Lung (tissue), 12 donors: Measurements from ENCODE around the gene F2. TPM values are rescaled to one million over a fixed set of nuclear protein-coding genes. Genes with fewer than 3 reads are reported as not detected.

Source experiments
- ATAC-seq: fragments of 200-7000 bp; cut with Tn5 transposase; one replicate; pipeline ENCODE4 v1.9.1; 2020; ENCODE audit warnings: moderate number of reproducible peaks; ENCODE audit not compliant: insufficient read depth, low FRiP score
- DNase-seq, 3 donors: peaks; one replicate each; pipeline ENCODE4 v3.0.0-alpha.2; 2013 to 2017
- H3K27ac ChIP-seq, 2 donors: one replicate each; pipeline ENCODE4 v1.5.1; 2013; ENCODE audit warnings: mild to moderate bottlenecking in 2 of 2, moderate library complexity in 2 of 2, control low read depth in 1 of 2, inconsistent platforms in 1 of 2, low read depth in 1 of 2, low read length in 1 of 2
- H3K27me3 ChIP-seq, 3 donors: one replicate each; pipeline ENCODE4 v1.5.1; 2013; ENCODE audit warnings: low read length in 2 of 3; ENCODE audit not compliant: control insufficient read depth in 3 of 3, insufficient read depth in 3 of 3
- H3K36me3 ChIP-seq, 4 donors: one replicate each; pipeline ENCODE4 v1.5.1; 2013; ENCODE audit warnings: low read length in 4 of 4, mild to moderate bottlenecking in 1 of 4, moderate library complexity in 1 of 4; ENCODE audit not compliant: control insufficient read depth in 4 of 4, insufficient read depth in 4 of 4
- H3K4me1 ChIP-seq, 5 donors: one replicate each; pipeline ENCODE4 v1.5.1; 2013; ENCODE audit warnings: low read length in 5 of 5, mild to moderate bottlenecking in 2 of 5, moderate library complexity in 1 of 5; ENCODE audit not compliant: control insufficient read depth in 5 of 5, insufficient read depth in 5 of 5
- H3K4me3 ChIP-seq: one replicate; pipeline ENCODE4 v1.5.1; 2013; ENCODE audit warnings: mild to moderate bottlenecking, control low read depth, moderate library complexity
- H3K9ac ChIP-seq, 2 donors: one replicate each; pipeline ENCODE4 v1.5.1; 2013; ENCODE audit warnings: low read length in 2 of 2, control low read depth in 1 of 2; ENCODE audit not compliant: insufficient read depth in 1 of 2
- H3K9me3 ChIP-seq, 4 donors: one replicate each; pipeline ENCODE4 v1.5.1; 2013; ENCODE audit warnings: low read length in 3 of 4, mild to moderate bottlenecking in 1 of 4, moderate library complexity in 1 of 4; ENCODE audit not compliant: control insufficient read depth in 4 of 4, insufficient read depth in 3 of 4
- WGBS, 2 donors: extraction: QIAGEN DNeasy Blood & Tissue Kit; methylation state at CpG; one replicate each; pipeline ENCODE4 v1.1.7; 2013; 5-methylcytosine and 5-hydroxymethylcytosine counted together
- polyA plus RNA-seq, 2 donors: library from polyadenylated mRNA; stranded (reverse); fragments of 200-250 nt; gene quantifications; one replicate each; pipeline ENCODE4 v1.2.1, GENCODE V29; 2013
- total RNA-seq, 2 donors: library from RNA; depleted of rRNA in 1 of 2; stranded (reverse); fragments of >200 nt in 1 of 2; gene quantifications; one replicate each; pipeline ENCODE4 v1.2.1, GENCODE V29; 2014 to 2021
- TF ChIP-seq, protein P1 (sequence below): IDR thresholded peaks from 2 replicates; pipeline ENCODE4 v1.5.1; 2012; ENCODE audit warnings: mild to moderate bottlenecking; ENCODE audit errors: control extremely low read depth, extremely low read depth
- donor health status: control.
- donor health status: control.
- donor health status: Bipolar disorder and iron deficiency.
- donor health status: healthy.
- donor health status: DM: yes; HTN: yes; CAD: no.

The F2 gene
- total and polyA plus RNA-seq, 4 donors: 0.01 to 0.40 (median 0.26) TPM; not detected in 1

DNA sequence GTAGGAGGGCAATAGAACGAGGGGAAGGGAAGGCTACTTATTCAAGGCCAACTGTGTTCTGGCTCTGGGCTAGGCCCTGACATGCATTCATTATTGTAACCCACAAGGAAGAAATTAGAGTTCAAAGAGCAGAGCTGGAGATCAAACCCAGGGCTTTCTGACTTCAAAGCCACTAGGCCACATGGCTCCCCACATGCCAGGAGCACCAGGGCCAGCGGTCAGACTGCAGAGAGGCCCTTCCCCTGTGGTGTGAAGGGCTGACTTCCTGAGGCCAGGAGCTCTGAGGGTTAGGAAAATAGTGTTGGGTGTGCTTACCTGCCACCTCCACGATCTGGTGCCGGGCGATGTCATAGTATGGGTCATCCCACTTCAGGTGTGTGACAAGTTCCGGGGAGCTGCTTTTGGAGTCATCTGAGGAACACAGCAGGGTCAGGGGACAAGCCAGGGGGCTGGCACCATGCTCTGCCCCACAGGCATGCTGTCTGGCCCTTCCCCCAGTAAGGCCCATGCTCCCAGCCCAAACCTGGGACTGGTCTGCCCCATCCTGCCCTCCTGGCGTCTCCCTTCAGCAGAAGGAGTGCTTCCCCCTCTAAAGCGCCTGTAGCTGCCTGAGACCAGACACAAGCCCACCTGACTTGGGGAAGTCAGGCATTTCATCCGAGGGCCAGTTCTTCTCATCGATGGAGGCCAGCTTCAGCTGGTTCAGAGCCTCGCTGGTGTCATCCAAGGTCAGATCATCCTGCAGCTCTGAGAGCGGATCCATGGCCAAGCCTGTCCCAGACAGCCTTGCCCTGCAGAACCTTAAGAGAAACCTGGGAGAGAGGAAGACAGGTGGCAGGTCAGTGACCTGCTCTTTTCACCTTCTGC is 23.4 kb upstream of the F2 start:
- ATAC-seq (no peak), DNase-seq (no peak)
- H3K27me3 ChIP-seq: no peaks in the 10 kb centered on the region
- peaks cover 0 to 41% (median 20%) of the 10 kb centered on the region in 4 donors for H3K36me3 ChIP-seq
- TF ChIP-seq, protein P1, sequence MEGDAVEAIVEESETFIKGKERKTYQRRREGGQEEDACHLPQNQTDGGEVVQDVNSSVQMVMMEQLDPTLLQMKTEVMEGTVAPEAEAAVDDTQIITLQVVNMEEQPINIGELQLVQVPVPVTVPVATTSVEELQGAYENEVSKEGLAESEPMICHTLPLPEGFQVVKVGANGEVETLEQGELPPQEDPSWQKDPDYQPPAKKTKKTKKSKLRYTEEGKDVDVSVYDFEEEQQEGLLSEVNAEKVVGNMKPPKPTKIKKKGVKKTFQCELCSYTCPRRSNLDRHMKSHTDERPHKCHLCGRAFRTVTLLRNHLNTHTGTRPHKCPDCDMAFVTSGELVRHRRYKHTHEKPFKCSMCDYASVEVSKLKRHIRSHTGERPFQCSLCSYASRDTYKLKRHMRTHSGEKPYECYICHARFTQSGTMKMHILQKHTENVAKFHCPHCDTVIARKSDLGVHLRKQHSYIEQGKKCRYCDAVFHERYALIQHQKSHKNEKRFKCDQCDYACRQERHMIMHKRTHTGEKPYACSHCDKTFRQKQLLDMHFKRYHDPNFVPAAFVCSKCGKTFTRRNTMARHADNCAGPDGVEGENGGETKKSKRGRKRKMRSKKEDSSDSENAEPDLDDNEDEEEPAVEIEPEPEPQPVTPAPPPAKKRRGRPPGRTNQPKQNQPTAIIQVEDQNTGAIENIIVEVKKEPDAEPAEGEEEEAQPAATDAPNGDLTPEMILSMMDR: no peak
- peak overlapping the region in 1 of 2 donors; percentile 55 for H3K27ac ChIP-seq
- H3K9ac ChIP-seq: no peak overlapping the region
- H3K9me3 ChIP-seq: no peaks in the 10 kb centered on the region
- H3K4me1 ChIP-seq: peaks cover 0 to 12% (median 4%) of the 10 kb centered on the region in 5 donors
- no peak overlapping the region for H3K4me3 ChIP-seq
- 94 to 96% methylated on average over 12 of the region's 12 CpGs for WGBS, 2 donors

DNA sequence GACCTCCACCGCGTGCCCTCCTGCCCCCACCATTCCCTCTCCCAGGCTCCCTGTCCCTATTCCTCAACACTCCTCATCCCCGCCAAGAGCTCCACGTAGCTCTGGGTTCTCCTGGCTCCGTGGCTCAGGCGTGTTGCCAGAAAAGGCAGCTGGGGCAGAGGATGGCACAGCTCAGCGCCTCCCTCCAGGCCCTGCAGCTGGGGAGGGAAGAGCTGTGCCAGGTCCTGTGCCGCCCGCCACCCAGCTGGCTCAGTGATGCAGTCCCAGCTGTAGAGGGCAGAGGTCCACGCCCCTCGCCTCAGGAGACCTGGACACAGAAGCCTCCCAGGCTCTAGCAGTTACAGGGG is 22.8 kb upstream of the F2 start:
- DNase-seq (no peak), ATAC-seq (no peak)
- peaks cover 0 to 40% (median 21%) of the 10 kb centered on the region in 4 donors for H3K36me3 ChIP-seq
- H3K4me1 ChIP-seq: peaks cover 0 to 12% (median 4%) of the 10 kb centered on the region in 5 donors
- H3K9me3 ChIP-seq: no peaks in the 10 kb centered on the region
- TF ChIP-seq, protein P1: no peak
- H3K9ac ChIP-seq: no peak overlapping the region
- H3K27me3 ChIP-seq: no peaks in the 10 kb centered on the region
- no peak overlapping the region for H3K4me3 ChIP-seq
- H3K27ac ChIP-seq: peak overlapping the region in 1 of 2 donors; percentile 55
- 87 to 94% methylated on average over 11 of the region's 11 CpGs for WGBS, 2 donors

DNA sequence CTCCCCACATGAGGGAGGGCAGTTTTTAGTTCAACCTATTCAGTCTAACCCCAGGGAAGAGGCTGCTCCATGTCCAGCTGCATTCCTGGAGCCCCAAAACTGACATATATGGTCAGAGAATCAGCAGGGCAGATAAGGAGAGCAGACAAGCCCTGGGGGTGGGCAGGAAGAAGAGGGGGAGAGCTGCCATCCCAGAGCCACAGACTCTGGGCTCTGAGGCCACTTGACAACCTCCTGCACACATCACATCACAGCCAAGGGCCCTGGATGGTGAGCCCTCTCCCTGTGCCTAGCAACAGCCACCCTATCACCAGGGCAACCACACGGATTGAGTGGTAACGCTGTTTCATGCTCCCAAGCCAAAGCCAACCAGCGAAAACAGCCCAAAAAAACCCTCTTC is 21.7 kb upstream of the F2 start:
- Histone ChIP-seq H3K27me3 (no peaks in the 10 kb centered on the region), H3K27ac (peak overlapping the region in 1 of 2 donors; percentile 61), H3K9me3 (no peaks in the 10 kb centered on the region), H3K9ac (no peak overlapping the region), H3K4me3 (no peak overlapping the region), H3K36me3 (peaks cover under 1 to 35% (median 21%) of the 10 kb centered on the region in 4 donors), H3K4me1 (peaks cover 0 to 18% (median 9%) of the 10 kb centered on the region in 5 donors)
- TF ChIP-seq, protein P1: no peak
- ATAC-seq (no peak), DNase-seq (no peak)
- WGBS, 2 donors: 71 to 77% methylated on average over 3 of the region's 3 CpGs
